HEK293T (cell line): ENCODE measurements around the gene CNTRL.

ENCODE experiments used
- ELF4 ChIP-seq: fragments of 450-650 bp; IDR thresholded peaks from 2 replicates; pipeline ENCODE4 v1.6.1; 2017; ENCODE audit warnings: antibody characterized with exemption
- FOXM1 ChIP-seq: fragments of 450-650 bp; IDR thresholded peaks from 2 replicates; pipeline ENCODE4 v1.6.1; 2017; ENCODE audit warnings: mild to moderate bottlenecking, borderline replicate concordance
- LEF1 ChIP-seq: fragments of 450-650 bp; IDR thresholded peaks from 2 replicates; pipeline ENCODE4 v1.6.1; 2017; ENCODE audit warnings: mild to moderate bottlenecking, borderline replicate concordance
- NFRKB ChIP-seq: fragments of 450-650 bp; IDR thresholded peaks from 2 replicates; pipeline ENCODE4 v1.6.1; 2016; ENCODE audit warnings: mild to moderate bottlenecking, moderate library complexity
- SP1 ChIP-seq: fragments of 450-650 bp; IDR thresholded peaks from 2 replicates; pipeline ENCODE4 v1.6.1; 2017

DNA sequence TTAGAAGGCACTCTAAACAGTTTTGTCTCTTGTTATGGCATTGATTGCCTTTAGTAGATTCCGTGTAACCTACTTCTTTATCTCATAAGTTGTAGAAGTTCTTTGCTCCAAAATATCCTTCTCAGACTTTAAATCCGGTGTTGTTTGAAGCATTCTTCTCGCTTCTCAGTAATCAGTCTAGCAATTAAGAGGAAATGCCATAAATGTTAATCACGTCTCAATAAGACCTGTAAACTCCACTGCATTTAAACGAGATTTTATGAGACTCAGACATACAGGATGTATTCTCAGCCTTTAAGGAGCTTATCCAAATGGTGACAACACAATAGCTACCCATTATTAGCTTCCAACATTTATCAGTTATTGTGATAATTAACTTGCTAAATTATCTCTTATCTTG lies 16.9 kb upstream of the CNTRL start:
- TF ChIP-seq SP1 (no peak), NFRKB (no peak), FOXM1 (no peak), LEF1 (no peak), ELF4 (no peak)
